GM19023 (cell line): ENCODE results near the gene SEMA4D.
A peak's percentile ranks its signal among the peaks of the same experiment; 100 is the strongest.

Experiments used
- ATAC-seq: cut with Tn5 transposase; IDR thresholded peaks from one replicate; pipeline ENCODE4 v1.9.1; 2021; ENCODE audit warnings: mild to moderate bottlenecking, moderate library complexity; ENCODE audit not compliant: unreplicated experiment

SEMA4D gene

DNA sequence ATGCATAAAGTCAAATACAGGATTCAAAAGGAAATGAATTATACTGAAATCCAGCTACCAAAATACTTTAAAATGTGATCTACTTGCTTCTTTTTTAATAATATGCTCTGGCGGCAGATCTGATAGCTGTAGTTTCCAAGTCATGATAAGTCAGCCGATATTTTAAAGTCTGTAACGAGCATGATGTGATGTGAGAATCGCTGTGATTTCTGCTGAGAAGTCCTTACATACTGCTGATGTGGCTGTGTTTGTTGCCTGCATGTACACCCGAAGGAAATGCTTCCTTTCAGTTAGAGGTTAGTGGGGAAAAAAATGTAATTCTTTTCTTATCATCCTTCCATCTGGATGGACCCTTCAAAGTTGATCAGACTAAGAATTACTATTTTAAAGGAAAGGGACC lies 4.8 kb upstream of the SEMA4D start:
- no peak for ATAC-seq

DNA sequence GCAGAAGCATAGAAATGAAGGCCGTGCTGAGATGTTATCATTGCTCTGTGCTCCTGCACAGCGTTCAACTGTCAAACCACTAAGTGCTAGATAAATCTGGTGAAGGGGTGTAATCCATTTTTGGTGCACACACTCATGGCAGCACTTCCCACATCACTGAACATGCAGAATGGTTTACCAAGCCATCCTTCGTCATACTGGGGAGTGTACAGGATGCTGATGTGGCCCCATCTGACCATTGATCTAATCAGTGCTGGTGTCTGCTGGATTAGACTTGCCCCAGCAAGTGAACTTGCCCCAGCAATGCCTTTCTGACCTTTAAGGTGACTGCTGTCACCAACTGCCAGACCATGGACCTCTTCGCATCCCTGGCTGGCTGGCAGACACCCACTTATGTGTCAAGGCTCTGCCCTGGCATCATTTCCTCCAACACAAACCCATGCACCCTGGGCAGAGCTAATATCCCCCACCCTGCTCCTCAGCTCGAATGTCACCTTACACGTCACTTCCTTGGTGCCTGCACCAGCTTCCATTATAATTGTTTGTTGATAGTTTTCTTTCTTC lies 4.2 kb upstream of the SEMA4D start:
- ATAC-seq = no peak

DNA sequence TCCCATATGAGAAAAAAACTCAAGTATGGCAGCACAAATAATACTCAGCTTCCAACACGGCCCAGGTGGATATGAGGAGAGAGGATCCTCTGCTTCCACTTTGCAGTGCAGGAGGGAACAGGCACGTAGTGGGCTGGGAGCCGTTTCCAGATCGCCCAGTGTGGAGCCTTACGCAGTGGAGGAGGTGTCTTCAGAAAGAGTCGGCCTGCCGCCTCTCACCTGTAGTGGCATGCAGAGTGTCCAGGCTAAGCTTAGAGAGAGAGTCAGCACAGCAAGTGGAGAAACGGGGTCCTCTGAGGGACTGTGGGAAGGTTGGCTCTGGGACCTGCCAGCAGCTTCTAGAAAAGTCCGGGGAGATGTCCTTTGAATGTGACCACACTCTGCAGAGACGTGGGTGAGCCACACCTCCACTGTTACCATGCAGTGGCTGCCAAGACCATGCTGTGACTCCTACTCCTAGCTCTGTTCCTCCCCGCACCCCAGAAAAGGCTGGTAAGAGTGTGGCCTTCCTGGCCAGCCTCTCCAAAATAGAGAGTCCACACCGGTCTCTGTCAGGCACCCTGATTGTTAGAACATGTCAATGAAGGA lies 3.5 kb upstream of the SEMA4D start:
- ATAC-seq = no peak

DNA sequence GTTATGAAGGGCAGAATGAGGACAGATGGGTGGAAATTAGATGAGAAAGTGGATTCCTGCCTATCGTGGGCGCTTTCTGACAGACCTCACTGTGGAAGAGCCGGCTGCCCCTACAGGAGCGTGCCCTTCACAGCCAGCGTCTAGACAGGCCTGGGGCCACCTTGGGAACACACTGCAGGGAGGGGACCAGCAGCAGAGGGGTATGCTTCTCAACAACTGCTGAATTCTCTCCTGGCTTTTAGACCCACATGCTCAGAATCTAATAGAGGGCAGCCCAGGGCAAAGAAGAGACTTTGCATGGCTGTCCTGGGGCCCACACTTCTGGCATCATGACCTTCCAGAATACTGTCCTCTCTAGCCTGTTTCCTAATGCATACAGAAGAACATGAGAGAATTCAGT lies 2.1 kb upstream of the SEMA4D start:
- ATAC-seq = no peak

DNA sequence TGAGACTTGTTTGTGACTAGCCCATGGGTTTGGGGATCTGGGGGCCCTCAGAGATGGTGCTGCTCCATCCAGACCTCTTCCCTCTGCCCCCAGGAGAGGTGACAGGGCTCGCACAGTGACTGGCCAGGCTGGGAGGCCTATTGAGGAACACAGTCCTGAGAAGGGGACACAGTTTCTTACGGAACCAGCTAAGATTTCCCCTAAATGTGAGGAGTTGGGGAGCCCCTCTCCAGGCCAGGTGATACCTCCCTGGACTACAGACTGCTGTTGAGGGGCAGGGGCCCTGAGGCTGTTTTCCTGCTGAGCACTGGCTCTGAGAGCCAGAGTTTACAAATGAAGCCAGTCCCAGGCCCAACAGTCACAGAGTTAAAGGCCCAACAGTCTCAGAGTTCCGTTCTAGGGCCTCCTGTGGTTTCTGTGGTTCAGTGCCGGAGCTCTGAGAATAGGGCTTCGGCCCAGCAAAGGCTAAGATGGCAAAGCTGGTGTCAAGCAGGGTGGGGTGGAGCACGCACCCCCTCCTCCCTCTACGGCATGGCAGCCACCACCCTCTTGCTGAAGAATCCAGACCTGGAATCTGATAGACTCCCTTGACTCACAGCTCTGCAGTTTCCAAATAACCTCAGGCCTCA lies 1.1 kb upstream of the SEMA4D start:
- ATAC-seq = no peak

DNA sequence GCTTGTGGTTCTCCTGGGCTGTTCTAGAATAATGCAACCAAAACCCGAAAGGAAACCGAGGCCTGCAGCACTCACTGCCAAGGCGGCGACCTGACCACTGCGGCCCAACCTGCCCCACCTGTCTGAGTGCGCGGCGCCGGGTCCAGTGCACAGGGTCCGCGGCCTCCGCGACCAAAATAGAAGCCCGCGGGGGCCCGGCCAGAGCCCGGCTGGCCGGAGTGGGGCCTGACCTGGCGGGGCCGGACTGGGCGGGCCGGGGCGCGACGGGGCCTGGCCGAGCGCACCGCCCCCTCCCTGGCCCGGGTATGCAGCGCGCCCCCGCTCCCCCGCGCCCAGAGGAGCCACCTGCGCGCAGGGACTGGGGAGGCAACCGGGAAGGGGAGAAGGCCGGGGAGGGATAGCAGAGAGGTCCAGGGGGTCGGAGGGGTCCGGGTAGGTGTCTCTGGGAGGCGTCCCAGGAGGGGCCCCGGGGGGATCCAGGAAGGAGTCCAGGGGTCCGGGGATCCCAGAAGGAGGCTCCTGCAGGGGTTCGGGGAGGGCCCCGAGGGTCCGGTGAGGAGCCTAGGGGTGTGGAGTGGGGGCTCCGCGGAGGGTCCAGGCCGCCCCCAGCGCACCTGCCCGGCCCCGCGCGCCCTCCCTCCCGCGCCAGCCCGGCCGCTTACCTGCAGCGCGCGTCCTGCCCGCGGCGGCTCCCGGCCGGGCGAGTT lies 503 bp downstream of the SEMA4D start:
- ATAC-seq = peak; percentile 46

DNA sequence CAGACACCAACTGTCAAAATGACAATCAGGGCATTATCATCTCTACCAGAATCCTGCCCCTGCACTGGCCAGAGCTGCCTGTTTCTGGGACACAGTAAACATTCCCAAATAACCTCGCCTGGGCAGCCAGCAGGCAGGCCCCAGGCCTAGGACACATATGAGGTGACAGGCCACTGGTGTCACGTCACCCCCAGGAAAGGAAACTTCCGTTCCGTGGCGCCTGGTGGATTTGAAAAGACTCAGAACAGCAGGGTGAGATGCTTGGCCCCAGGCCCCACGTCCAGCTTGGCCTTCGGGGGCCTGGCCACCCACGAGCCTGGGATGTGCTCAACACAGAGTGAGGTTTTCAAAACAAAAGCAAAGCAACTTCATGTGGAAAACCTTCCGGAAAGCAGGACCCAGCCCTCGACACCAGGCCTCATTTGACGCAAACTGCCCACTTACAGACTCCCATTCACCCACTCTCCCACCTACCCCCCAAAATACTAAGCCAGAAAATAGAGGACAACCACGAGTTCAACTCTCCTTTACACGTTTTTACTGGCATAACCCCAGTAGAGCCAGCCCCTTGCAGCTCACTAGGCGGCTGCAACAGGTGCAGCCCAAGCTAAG lies 1.2 kb downstream of the SEMA4D start:
- no peak for ATAC-seq

DNA sequence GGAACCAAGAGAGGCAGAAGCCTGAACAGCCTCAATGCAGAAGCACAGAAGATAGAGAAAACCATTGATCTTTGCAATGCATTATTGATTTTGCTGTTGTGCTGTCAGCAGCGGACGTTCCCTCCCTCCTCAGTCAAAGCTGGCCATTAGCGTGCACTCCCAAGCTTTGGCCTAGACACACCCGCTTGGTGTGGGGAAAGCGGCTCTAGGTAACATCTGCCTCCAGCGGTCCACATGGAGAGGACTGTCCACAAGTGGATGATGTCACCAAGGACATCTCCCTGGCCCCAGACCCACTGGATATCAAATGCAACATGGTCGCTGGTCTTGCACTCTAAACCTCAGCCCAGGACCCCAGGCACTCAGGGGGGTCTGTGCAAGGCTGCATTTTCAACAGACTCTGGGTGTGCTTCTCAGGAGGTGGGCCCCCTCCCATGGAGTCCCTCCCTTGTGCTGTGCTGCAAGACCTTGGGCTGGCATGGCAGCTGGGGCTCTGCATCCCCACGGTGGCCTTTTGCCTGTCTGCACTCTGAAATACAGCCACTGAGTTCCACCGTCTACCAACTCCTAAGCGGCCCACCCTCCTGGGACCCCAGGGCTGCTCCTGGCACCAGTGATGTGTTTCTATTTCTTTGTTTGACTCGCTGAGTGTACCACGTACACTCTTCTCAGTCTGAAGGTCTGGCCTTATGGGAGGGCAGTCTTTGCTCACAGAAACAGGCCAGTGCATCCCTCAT lies 1.9 kb downstream of the SEMA4D start:
- no peak for ATAC-seq

DNA sequence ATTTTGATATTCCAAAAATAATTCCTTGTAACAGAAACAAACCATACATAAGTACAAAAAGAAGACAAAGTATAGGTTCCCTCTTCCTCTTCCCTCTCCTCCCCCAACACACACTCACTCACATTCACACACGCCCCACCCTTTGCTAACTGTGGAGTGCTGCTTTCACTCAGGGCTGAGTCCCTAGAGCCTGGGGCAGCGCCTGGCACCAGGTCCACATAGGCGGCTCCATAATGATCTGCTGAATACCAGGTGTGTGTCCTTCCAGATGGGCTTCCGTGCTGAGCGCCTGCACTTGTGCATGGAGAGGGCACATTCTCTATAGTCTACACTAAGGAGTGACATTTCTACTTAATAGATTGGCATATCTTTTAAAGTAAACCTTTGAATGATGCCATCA lies 3.7 kb downstream of the SEMA4D start:
- ATAC-seq = no peak

DNA sequence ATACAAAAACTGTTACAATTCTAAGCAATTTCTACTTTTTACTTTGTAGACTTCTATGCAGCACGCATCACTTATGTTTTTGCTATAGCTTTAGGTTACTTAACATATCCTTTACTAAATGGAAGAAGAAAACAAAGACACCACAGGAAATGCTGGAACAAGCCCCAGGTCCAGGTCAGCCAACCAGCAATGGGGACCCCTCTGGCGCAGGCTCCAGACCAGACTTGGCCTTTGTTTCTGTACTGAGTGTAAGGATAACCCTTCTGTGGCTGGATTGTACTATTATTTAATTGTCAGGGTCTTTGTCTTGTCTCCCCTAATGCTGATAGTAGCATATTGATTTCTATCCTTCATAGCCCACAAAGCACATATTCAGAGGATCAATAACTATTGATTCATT lies 4.2 kb downstream of the SEMA4D start:
- ATAC-seq = no peak

DNA sequence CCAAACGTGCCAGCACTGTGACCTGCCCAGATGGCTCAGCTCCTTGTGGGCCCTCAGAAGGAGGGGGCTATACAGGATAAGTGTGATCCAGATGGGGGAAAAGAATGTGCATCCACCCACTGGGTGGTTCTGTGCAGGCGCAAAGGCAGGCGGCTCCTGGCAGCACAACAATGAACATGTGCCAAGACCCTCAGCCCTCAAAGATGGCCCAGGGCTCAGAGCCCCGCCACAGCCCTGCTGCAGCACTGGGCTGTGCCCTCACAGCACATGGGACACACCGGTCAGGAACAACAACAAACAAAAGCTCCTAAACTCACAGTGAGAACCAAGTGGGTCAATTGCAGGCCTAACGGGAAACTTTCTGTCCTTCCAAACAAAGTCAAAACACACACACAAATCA lies 4.7 kb downstream of the SEMA4D start:
- ATAC-seq = no peak

DNA sequence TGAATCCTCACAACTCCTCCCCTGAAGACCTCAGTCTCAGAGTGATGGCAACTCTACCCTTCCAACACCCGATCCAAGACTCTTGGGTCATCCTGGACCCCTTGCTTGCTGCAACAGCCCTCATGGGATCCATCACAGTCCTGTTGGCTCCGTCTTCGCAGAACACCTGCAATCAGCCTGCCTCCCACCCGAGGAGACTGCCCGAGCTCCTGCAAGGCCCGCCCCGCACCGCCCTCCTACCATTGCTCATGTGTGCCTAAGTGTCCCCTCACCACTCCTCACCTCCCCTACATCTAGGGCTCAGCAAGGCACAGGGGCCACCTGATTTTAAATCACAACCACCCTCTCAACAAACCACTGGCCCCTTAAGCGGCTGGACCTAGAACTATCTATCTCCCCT lies 5.3 kb downstream of the SEMA4D start:
- no peak for ATAC-seq

DNA sequence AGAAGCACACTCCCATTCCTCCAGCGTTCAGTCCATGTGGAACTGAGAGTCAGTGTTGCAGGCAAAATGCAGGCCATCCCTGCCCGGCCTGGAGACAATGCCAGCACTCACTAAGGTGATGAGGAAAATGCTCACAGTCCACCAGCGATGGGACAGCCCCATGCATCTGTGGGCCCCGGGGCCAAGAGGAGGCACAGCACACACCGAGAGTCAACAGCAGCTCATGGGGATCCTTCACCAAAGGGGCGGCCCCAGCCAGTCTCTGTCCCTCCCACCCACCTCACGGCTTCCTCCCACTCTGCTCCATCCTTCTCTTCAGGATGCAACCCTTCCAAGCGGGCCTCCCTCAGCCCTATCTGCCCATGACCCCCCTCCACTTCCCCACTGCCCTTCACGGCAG lies 6.2 kb downstream of the SEMA4D start:
- ATAC-seq = no peak

DNA sequence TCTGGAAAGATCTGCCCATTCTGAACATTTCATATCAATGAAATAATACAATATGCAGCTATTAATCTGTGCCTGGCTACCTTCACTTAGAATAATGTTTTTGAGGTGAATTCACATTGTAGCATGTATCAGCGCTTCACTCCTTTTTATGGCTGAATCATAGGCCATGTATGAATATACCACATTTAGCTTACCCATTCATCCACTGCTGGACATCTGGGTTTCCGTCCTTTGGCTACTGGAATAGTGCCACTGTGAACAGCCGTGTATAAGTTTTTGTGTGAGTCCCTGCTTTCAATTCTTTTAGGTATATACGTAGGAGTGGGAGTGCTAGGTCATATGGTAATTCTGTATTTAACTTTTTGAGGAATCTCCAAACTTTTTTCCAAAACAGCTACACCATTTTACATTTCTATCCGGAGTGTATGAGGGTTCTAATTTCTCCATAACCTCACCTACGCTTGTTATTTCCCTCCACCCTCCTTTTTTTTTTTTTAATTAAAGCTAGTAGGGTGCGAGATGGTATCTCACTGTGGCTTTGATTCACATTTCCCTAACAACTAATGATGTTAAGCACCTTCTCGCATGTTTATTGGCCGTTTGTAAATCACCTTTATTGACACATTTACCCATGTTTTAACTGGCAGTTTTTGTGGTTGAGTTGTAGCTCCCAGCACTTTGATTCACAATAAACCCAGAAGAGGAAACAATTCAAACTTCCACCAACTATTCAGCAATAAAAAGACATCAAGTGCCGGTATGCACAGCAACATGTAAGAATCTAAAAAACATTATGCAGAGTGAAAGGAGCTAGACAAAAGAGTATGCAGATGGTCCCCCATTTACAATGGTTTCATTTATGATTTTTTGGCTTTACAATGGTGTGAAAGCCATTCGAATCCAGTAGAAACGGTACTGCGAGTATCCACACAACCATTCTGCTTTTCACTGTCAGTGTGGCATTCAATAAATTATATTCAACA lies 8.1 kb downstream of the SEMA4D start:
- ATAC-seq = no peak

DNA sequence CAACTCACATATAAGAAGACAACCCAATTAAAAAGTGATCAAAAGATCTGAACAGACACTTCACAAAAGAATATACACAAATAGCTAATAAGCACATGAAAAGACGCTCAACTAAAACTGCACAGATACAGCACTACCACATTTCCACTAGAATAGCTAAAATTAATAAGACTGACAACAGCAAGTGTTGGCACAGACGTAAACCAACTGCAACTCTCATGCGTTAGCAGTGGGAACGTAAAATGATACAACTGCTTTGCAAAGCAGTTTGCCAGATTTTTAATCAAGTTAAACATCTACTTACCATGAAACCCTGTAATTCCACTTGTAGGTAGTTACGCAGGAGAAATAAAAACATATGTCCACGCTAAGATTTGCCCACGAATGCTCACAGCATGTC lies 9.0 kb downstream of the SEMA4D start:
- ATAC-seq = no peak

DNA sequence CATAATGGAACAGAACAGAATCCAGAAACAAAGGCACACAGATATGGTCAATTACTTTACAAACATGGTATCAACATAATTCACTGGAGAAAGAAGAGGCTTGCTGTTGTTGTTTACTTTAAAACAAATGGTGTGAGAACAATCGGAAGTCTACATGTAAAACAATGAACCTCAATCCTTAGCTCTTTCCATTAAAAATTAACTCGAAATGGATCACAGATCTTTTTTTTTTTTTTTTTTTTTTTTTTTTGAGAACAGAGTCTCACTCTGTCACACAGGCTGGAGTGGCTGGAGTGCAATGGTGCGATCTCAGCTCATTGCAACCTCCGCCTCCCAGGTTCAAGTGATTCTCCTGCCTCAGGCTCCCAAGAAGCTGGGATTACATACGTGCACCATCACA lies 9.8 kb downstream of the SEMA4D start:
- ATAC-seq = no peak

DNA sequence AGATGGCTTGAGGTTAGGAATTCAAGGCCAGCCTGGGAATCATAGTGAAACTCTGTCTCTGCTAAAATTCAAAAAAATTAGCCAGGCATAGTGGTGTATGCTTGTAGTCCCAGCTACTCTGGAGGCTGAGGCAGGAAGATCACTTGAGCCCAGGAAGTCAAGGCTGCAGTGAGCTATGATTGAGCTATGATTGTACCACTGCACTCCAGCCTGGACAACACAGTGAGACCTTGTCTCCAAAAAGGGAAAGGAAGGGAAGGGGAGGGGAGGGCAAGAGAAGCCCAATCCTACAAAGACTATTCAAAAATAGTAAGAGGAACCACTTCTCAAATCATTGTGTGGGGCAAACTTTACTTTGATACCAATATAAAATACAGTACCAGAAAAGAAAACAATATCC lies 11.2 kb downstream of the SEMA4D start:
- no peak for ATAC-seq

DNA sequence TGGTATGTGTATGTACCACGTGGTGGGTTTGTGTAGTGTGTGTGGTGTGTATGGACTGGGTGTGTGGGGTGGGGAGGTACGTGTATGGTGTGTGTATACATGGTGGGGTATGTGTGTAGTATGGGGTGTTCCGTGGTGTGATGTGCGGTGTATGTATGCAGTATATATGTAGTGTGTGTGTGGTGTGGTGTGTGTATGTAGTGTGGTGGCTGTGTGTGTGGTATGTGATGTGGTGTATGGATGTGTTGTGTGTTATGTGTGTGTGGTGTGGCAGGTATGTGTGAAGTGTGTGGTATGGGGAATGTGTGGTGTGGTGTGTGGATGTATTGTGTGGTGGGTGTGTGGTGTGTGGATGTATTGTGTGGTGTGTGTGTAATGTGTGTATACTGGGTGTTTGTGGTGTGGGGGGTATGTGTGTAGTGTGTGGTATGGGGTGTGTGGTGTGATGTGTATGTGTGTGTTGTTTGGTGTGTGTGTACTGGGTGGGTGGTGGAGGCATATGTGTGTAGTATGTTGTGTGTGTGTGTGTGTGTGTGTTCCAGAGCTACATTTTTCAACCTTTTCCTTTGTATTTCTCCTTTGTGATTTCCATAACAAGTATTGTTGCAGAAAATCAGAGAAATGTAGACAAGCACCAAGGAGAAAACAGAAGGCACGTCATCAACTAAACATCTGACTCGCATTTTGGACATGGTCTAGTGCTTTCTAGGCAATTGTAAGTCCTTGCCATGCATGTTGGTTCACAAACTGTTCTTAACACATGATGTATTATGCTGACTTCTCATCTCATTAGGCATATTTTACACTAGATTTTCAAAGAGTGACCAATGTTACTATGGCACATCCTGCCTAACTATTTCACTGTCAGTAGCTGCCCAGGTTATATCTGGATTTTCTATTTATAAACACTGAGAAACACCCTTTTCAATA lies 13.2 kb downstream of the SEMA4D start:
- peak; percentile 22 for ATAC-seq
